ENCODE measurements around the gene RGS17. TPM values are rescaled to one million over a fixed set of nuclear protein-coding genes. Genes with fewer than 3 reads are reported as not detected.
"Not testable (repeated sequence)": the region's sequence is repeated elsewhere in the genome, so short reads cannot be mapped to it uniquely, and the experiment has no call there.

RGS17 gene
- total RNA-seq, 1 experiment from 2014 or later = 4.4 TPM

- DNase-seq (ENCODE audit: low read depth) = peak; percentile 60
Observed at GRCh38 chr6:153032255-153032882, 98.7 kb downstream of the RGS17 start.

GRCh38 chr6:153031335-153031955 is 99.6 kb downstream of the RGS17 start:
- no peak for DNase-seq (ENCODE audit: low read depth)

- DNase-seq (ENCODE audit: low read depth) = no peak
Observed at GRCh38 chr6:153028963-153029362, 102.1 kb downstream of the RGS17 start.

- DNase-seq (ENCODE audit: low read depth) = no peak
Observed at GRCh38 chr6:153028286-153028685, 102.8 kb downstream of the RGS17 start.

GRCh38 chr6:153027480-153027879 is 103.6 kb downstream of the RGS17 start:
- DNase-seq (ENCODE audit: low read depth) = no peak

GRCh38 chr6:153024709-153025017 is 106.4 kb downstream of the RGS17 start:
- DNase-seq (ENCODE audit: low read depth) = no peak

- DNase-seq (ENCODE audit: low read depth) = peak; percentile 60
Observed at GRCh38 chr6:153023977-153024708, 106.9 kb downstream of the RGS17 start.

GRCh38 chr6:153018355-153018754 is 112.7 kb downstream of the RGS17 start:
- no peak for DNase-seq (ENCODE audit: low read depth)

GRCh38 chr6:153016846-153017245 is 114.2 kb downstream of the RGS17 start:
- no peak for DNase-seq (ENCODE audit: low read depth)

- DNase-seq (ENCODE audit: low read depth) = peak; percentile 24
Observed at GRCh38 chr6:153015094-153015640, 115.9 kb downstream of the RGS17 start.

- DNase-seq (ENCODE audit: low read depth) = peak; percentile 18
Observed at GRCh38 chr6:153013438-153013837, 117.6 kb downstream of the RGS17 start.

GRCh38 chr6:153012856-153013255 is 118.2 kb downstream of the RGS17 start:
- no peak for DNase-seq (ENCODE audit: low read depth)

GRCh38 chr6:153003366-153003690 is 127.8 kb downstream of the RGS17 start:
- DNase-seq (ENCODE audit: low read depth) = no peak

- DNase-seq (ENCODE audit: low read depth) = peak; percentile 97
Observed at GRCh38 chr6:153002613-153003365, 128.3 kb downstream of the RGS17 start, which contains the start of gene MTRF1L. Gene MTRF1L, minus strand, starts transcription at chr6:153002709. Its CDS starts 24 bp downstream, at chr6:153002685.

GRCh38 chr6:153001767-153002612 is 129.1 kb downstream of the RGS17 start:
- DNase-seq (ENCODE audit: low read depth) = peak; percentile 24

GRCh38 chr6:153000790-153001189 is 130.3 kb downstream of the RGS17 start:
- not testable (repeated sequence) for DNase-seq (ENCODE audit: low read depth)

- DNase-seq (ENCODE audit: low read depth) = no peak
Observed at GRCh38 chr6:153000243-153000642, 130.8 kb downstream of the RGS17 start.

GRCh38 chr6:152999538-152999937 is 131.5 kb downstream of the RGS17 start:
- DNase-seq (ENCODE audit: low read depth) = not testable (repeated sequence)

GRCh38 chr6:152993847-152994246 is 137.2 kb downstream of the RGS17 start:
- DNase-seq (ENCODE audit: low read depth) = no peak

GRCh38 chr6:152993431-152993830 is 137.7 kb downstream of the RGS17 start:
- DNase-seq (ENCODE audit: low read depth) = no peak

GRCh38 chr6:152986978-152987377 is 144.1 kb downstream of the RGS17 start:
- no peak for DNase-seq (ENCODE audit: low read depth)
